ENCODE measurements around the gene FOXJ1. TPM values are rescaled to one million over a fixed set of nuclear protein-coding genes. Genes with fewer than 3 reads are reported as not detected.
A peak's percentile ranks its signal among the peaks of the same experiment; 100 is the strongest.

FOXJ1 gene
- total RNA-seq, 1 experiment from 2014 or later: not detected

- DNase-seq (ENCODE audit: low read depth): no peak
These were observed 20.0 kb upstream of the FOXJ1 start for GRCh38 chr17:76160896-76161528.

GRCh38 chr17:76159157-76159556, 18.1 kb upstream of the FOXJ1 start:
- DNase-seq (ENCODE audit: low read depth): no peak

GRCh38 chr17:76157759-76158158, 16.7 kb upstream of the FOXJ1 start:
- DNase-seq (ENCODE audit: low read depth): no peak

- no peak for DNase-seq (ENCODE audit: low read depth)
These were observed 15.6 kb upstream of the FOXJ1 start for GRCh38 chr17:76156662-76156991.

- no peak for DNase-seq (ENCODE audit: low read depth)
These were observed 15.1 kb upstream of the FOXJ1 start for GRCh38 chr17:76155988-76156661.

- DNase-seq (ENCODE audit: low read depth): no peak
These were observed 14.1 kb upstream of the FOXJ1 start for GRCh38 chr17:76154936-76155845.

- no peak for DNase-seq (ENCODE audit: low read depth)
These were observed 13.2 kb upstream of the FOXJ1 start for GRCh38 chr17:76154292-76154691.

- DNase-seq (ENCODE audit: low read depth): no peak
These were observed 12.6 kb upstream of the FOXJ1 start for GRCh38 chr17:76153640-76154039.

- DNase-seq (ENCODE audit: low read depth): no peak
These were observed 12.2 kb upstream of the FOXJ1 start for GRCh38 chr17:76153202-76153601.

- no peak for DNase-seq (ENCODE audit: low read depth)
These were observed 11.5 kb upstream of the FOXJ1 start for GRCh38 chr17:76152591-76152990.

GRCh38 chr17:76151896-76152454, 10.9 kb upstream of the FOXJ1 start:
- DNase-seq (ENCODE audit: low read depth): no peak

GRCh38 chr17:76150712-76151622, 9.9 kb upstream of the FOXJ1 start:
- DNase-seq (ENCODE audit: low read depth): no peak

- no peak for DNase-seq (ENCODE audit: low read depth)
These were observed 8.2 kb upstream of the FOXJ1 start for GRCh38 chr17:76149214-76149613.

GRCh38 chr17:76148015-76148326, 6.9 kb upstream of the FOXJ1 start:
- no peak for DNase-seq (ENCODE audit: low read depth)

GRCh38 chr17:76147211-76148014, 6.4 kb upstream of the FOXJ1 start:
- DNase-seq (ENCODE audit: low read depth): peak; percentile 39

- DNase-seq (ENCODE audit: low read depth): no peak
These were observed 5.2 kb upstream of the FOXJ1 start for GRCh38 chr17:76146053-76146851.

GRCh38 chr17:76145231-76146052, 4.4 kb upstream of the FOXJ1 start:
- no peak for DNase-seq (ENCODE audit: low read depth)

- DNase-seq (ENCODE audit: low read depth): no peak
These were observed 1.6 kb upstream of the FOXJ1 start for GRCh38 chr17:76142585-76143041.

All from HT1080 (cell line).